ENCODE measurements around the gene ADGRB3.

The ADGRB3 gene

DNA sequence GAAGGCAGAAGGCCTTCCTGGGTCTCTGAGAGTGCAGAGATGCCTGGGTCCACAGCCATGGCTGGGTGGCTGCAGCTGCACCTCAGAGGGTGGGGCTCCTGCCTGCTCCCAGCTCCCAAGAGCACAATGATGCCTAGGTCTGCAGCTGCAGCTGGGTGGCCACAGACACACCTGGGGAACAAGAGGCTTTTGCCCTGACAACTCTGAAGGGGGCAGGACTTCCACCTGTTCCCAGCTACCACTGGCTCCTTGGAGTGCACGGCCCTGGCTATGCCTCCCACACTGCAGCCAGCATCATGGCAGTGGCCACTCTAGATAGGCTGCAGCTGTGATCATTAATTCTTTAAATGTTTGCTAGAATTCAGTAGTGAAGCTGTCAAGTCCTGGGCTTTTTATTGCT lies 511.3 kb downstream of the ADGRB3 start:
- no peak for DNase-seq (ENCODE audit: low read depth)
- TF ChIP-seq, protein P1, sequence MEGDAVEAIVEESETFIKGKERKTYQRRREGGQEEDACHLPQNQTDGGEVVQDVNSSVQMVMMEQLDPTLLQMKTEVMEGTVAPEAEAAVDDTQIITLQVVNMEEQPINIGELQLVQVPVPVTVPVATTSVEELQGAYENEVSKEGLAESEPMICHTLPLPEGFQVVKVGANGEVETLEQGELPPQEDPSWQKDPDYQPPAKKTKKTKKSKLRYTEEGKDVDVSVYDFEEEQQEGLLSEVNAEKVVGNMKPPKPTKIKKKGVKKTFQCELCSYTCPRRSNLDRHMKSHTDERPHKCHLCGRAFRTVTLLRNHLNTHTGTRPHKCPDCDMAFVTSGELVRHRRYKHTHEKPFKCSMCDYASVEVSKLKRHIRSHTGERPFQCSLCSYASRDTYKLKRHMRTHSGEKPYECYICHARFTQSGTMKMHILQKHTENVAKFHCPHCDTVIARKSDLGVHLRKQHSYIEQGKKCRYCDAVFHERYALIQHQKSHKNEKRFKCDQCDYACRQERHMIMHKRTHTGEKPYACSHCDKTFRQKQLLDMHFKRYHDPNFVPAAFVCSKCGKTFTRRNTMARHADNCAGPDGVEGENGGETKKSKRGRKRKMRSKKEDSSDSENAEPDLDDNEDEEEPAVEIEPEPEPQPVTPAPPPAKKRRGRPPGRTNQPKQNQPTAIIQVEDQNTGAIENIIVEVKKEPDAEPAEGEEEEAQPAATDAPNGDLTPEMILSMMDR (IDR thresholded peaks at IDR 0.05; ENCODE audit: low read length, missing control alignments): no peak
- no peak overlapping the region for H3K4me3 ChIP-seq (replicated peaks; ENCODE audit: low read depth, low read length)

DNA sequence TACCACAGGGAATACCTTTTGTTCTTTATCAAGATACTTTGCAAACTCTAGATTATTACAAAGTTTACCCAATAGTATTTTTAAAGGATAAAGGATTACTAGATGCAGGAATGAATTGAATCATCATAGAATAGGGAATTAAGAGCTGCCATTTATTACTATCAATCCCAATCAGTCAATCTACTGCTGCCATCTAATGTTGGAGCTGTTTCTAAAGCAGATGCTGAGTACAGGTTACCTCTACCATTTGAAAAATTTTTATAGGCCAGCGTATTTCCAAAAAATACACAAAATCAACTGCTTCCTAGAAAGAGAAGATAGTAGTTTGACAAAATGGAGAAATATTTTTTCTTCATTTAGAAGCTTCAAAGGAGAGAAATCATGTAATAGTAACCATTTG lies 520.4 kb downstream of the ADGRB3 start:
- TF ChIP-seq, protein P1 (IDR thresholded peaks at IDR 0.05; ENCODE audit: low read length, missing control alignments): no peak
- peak; percentile 15 for DNase-seq (ENCODE audit: low read depth)

DNA sequence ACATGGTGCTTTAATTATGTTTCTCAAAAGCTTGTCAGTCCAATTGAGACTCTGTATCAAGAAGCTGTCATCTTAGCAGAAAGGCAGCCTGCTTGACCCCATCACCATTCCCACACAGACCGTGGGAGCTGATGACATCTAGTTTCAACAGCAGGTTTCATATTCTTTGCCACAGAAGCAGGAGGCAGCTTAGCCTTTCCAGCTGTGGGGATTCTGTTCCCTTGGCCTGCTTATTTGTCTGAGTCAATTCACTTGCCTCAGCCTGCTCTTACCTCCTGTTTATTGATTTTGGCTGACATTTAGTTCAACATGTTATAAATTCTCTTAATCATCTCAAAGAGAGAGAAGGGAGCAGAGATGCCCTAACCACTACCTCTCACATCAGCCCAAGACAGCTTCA lies 527.7 kb downstream of the ADGRB3 start:
- TF ChIP-seq, protein P1 (IDR thresholded peaks at IDR 0.05; ENCODE audit: low read length, missing control alignments): no peak
- no peak for DNase-seq (ENCODE audit: low read depth)
- no peak overlapping the region for H3K4me3 ChIP-seq (replicated peaks; ENCODE audit: low read depth, low read length)

More for the DNA sequence above, 520.4 kb downstream of the ADGRB3 start:
- H3K4me3 ChIP-seq (replicated peaks; ENCODE audit: low read depth, low read length): no peak overlapping the region

DNA sequence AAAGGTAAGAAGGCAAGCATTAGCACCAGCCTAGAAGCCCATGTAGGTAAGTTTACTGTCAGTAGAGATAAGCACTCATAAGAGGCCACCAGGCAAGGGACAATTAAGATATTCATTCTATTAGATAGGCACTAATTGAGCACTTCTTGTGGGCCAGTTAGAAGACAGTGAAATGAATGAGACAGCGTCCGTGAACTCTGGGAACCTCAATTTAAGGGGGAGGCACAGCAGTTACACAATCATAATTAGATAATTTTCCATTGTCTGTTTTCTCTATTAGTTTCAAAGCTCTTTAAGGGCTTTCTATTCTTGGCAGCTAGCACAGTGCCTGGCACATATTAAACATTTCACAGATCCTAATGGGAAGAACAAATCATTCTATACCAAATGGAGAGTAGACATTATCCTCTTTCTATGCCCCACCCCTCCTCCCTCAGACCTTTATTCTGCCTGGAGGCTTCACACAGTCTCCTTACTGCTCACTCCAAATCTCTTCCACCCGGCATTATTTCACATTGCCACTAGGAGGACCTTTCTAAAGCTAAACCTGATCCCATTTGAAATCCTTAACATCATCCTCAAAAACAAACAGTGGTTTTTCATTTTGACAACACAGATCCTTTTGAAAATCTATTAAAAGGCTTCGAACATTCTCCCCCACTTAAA lies 529.6 kb downstream of the ADGRB3 start:
- H3K4me3 ChIP-seq (replicated peaks; ENCODE audit: low read depth, low read length): no peak overlapping the region
- TF ChIP-seq, protein P1 (IDR thresholded peaks at IDR 0.05; ENCODE audit: low read length, missing control alignments): peak; percentile 24
- DNase-seq (ENCODE audit: low read depth): no peak

DNA sequence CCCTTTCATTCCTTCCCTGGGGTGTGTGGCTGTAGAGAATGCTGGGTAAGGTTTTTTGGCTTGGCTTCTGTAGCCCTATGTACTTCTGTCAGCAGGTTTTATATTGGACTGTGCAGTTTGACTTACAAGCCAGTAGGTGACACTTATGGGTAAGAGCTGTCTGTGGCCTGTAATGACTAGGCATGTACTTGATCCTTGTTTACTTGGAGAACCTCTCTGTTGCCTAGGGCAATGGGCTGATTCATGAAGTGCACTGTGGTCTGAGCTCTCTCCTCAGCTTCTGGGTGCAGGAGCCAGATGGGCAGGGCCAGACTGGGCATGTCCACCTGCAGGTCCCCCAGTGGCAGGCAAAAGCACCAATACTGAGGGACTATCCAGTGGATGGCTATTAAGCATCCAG lies 544.6 kb downstream of the ADGRB3 start:
- DNase-seq (ENCODE audit: low read depth): no peak
- TF ChIP-seq, protein P1 (IDR thresholded peaks at IDR 0.05; ENCODE audit: low read length, missing control alignments): no peak
- no peak overlapping the region for H3K4me3 ChIP-seq (replicated peaks; ENCODE audit: low read depth, low read length)

DNA sequence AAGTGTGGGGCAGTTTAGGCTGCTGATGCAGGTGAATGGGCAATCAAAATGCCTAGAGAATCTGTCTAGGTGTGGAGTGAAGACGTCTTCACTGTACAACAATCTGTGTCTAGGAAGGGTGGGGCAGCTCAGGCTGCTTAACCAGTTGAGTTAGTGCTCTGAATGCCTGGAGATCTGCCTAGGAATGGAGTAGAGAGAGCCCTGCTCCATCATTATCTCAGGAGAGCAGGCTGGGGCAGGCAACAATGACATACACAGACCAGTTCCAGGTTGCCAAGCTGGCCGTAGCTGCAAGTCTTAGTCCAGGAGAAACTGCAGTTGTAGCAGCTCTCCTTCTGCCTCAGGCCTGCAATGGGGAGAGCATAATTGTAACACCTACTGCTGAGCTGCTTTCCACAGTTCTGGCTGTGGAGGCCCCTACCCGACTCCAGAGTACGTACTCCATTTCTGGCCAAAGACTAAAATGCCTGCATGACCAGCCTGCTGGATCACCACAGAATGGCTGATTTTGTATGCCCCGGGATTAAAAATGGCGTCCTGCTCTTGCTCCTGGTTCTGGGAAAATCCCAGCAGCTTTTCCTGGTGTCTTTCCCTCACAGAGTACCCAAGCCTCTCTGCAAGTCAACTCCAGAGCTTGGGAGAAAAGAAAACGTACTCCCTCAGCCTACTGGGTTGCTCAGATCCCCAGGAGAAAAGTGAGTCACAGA lies 545.4 kb downstream of the ADGRB3 start:
- no peak for DNase-seq (ENCODE audit: low read depth)
- no peak overlapping the region for H3K4me3 ChIP-seq (replicated peaks; ENCODE audit: low read depth, low read length)
- TF ChIP-seq, protein P1 (IDR thresholded peaks at IDR 0.05; ENCODE audit: low read length, missing control alignments): no peak
